ENCODE results near the gene CCL14.
"Not testable (repeated sequence)": the region's sequence is repeated elsewhere in the genome, so short reads cannot be mapped to it uniquely, and the experiment has no call there.

CCL14 gene

DNA sequence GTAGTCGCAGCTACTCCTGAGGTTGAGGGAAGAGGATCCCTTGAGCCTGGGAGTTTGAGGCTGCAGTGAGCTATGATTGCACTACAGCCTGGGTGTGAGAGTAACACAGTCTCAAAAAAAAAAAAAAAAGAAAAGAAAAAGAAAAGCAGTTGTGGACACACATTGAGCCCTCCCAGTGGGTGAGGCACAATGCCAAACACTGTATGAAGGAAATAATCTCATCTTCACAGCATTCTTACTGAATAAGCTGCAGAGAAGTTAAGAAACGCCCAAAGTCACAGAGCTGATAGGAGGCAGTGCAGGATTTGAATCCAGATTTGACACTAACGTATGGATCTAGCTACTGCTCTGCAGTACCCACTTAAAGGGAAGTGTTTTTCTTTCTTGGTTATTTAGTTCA, 37.1 kb downstream of the CCL14 start:
- H3K4me3 ChIP-seq (ENCODE audit: low read depth, low read length): no peak overlapping the region
- no peak for DNase-seq (ENCODE audit: low read depth)

GRCh38 chr17:35948092-35948491, 38.4 kb downstream of the CCL14 start:
- DNase-seq (ENCODE audit: low read depth): no peak
- no peak overlapping the region for H3K4me3 ChIP-seq (ENCODE audit: low read depth, low read length)

DNA sequence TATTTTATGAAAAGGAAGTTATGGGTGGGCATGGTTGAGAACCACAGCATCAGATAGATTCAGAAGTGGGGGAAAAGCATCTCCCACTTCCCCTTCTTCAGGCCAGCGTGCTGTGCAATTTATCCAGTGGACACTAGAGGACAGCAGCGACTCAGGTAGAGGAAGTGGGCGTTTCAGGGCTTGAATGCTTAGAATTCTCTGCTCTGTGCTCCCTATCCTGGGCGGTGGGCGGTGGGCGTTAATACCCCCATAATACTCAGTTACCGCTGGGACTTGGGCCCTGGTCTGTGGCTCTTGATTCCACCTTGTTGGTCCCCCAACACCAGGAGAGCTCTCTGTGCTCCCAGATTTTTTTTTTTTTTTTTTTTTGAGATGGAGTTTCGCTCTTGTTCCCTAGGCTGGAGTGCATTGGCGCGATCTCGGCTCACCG, 39.4 kb downstream of the CCL14 start:
- DNase-seq (ENCODE audit: low read depth): no peak
- H3K4me3 ChIP-seq (ENCODE audit: low read depth, low read length): no peak overlapping the region

GRCh38 chr17:35944151-35944550, 42.4 kb downstream of the CCL14 start:
- DNase-seq (ENCODE audit: low read depth): no peak
- no peak overlapping the region for H3K4me3 ChIP-seq (ENCODE audit: low read depth, low read length)

GRCh38 chr17:35943537-35943936, 43.0 kb downstream of the CCL14 start, which contains the start of gene LYZL6:
TSS of gene LYZL6 (minus strand) at chr17:35943713. CDS start at chr17:35939356, 4,357 bp downstream.
- no peak within 1 kb of the TSS for H3K4me3 ChIP-seq (ENCODE audit: low read depth, low read length)
- DNase-seq (ENCODE audit: low read depth): no peak

- H3K4me3 ChIP-seq (ENCODE audit: low read depth, low read length): no peak overlapping the region
- DNase-seq (ENCODE audit: low read depth): no peak
These were observed 43.8 kb downstream of the CCL14 start for GRCh38 chr17:35942588-35943186.

- H3K4me3 ChIP-seq (ENCODE audit: low read depth, low read length); DNase-seq (ENCODE audit: low read depth): not testable (repeated sequence)
These were observed 48.0 kb downstream of the CCL14 start for GRCh38 chr17:35938492-35938891.

GRCh38 chr17:35936063-35936462, 50.5 kb downstream of the CCL14 start:
- no peak overlapping the region for H3K4me3 ChIP-seq (ENCODE audit: low read depth, low read length)
- DNase-seq (ENCODE audit: low read depth): no peak

GRCh38 chr17:35934760-35935159, 51.8 kb downstream of the CCL14 start:
- no peak for DNase-seq (ENCODE audit: low read depth)
- H3K4me3 ChIP-seq (ENCODE audit: low read depth, low read length): no peak overlapping the region
